ENCODE data around the gene PTPRN2.
"Not testable (repeated sequence)": the region's sequence is repeated elsewhere in the genome, so short reads cannot be mapped to it uniquely, and the experiment has no call there.

PTPRN2 gene

GRCh38 chr7:158411232-158411950 is 176.2 kb downstream of the PTPRN2 start:
- DNase-seq = no peak

- DNase-seq = no peak
These were observed 176.9 kb downstream of the PTPRN2 start for GRCh38 chr7:158410720-158411119.

DNA sequence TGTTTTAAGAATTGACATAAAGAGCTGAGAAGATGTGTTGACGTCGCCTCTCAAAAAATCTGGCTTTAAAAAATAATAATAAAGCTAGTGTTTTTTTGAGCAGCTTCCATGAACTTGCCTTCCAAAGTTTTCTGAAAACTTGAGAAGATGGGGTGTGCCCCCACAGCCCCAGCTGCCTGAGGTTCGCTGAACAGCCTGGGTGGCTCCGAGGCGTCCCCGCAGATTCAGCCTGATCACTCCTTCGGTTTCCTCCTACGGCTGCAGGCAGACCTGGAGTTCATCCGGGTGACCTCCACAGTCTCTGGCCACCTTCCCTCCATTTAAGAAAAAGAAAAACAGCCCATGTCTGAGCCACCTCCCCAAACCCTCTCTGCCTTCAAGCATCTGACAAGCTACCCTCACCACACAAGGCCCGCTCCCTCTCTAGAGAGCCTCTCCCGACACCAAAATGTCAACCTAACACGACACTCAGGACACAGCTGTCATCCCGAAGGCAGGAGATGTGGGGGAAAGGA is 177.8 kb downstream of the PTPRN2 start:
- DNase-seq = no peak

DNA sequence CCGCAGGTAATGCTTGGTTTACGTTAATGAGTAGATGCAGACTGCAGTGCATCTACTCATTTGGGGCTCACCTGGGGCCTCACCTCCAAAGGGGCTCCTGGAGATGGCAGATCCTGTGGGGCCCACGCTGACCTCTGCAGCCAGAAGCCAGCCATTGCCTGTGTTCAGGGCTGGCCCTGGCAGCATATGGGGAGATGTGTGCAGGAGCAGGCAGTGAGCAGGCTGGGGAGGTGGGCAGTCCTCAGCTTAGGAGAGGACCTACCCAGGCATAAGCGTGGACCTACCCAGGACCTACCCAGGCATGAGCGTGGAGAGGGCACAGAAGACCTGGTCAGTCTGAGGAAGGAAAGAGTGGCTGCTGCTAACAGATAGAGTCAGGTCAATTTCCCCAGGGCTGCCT is 178.5 kb downstream of the PTPRN2 start:
- DNase-seq = no peak

DNA sequence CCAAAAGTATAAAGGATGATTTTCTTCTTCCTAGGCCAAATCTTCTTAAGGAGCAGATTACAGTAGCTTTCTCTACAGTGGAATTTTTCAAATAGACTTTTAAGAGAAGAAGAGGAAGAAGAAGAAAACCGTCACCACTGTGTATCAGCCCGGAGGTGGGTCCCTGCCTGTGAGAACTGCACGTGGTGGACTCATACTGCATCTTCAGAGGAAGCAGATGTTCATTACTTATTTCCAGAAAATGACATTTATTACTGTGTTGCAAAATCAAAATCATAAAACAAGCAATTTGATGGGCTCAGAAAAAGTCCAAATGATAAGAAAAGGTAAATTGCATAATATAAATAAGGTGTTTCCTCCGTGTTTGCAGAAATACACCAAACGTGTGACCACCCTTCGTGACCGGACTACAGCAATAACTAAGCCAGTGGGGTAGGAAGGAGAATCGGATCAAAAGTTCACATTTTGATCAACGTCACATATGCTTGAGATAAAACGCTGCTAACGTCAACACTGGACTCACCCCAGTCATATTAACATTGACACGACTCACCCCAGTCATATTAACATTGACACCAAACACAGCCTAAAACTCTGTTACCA is 179.2 kb downstream of the PTPRN2 start:
- DNase-seq = no peak

GRCh38 chr7:158407581-158408317 is 179.9 kb downstream of the PTPRN2 start:
- DNase-seq = peak; percentile 51

- DNase-seq = no peak
These were observed 180.8 kb downstream of the PTPRN2 start for GRCh38 chr7:158406801-158407200.

DNA sequence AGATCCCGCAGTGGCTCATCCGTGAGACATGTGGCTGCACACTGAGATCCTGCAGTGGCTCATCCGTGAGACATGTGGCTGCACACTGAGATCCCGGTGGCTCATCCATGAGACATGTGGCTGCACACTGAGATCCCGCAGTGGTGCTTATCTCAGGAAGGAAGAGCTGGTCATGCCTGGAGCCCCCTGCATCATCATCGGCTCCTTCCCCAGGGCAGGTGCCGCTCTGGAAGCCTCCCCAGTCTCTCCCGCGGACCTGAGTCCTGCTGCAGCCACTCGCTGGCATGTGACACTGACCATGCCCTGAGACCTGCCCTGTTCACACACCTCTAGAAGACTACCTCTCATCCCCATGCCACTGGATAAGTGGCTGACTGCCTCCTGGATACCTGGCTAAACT is 181.3 kb downstream of the PTPRN2 start:
- no peak for DNase-seq

DNA sequence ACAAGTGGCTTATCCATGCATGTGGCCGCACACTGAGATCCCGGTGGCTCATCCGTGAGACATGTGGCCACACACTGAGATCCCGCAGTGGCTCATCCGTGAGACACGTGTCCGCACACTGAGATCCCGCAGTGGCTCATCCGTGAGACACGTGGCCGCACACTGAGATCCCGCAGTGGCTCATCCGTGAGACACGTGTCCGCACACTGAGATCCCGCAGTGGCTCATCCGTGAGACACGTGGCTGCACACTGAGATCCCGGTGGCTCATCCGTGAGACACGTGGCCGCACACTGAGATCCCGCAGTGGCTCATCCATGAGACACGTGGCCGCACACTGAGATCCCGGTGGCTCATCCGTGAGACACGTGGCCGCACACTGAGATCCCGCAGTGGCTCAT is 181.9 kb downstream of the PTPRN2 start:
- DNase-seq = not testable (repeated sequence)

DNA sequence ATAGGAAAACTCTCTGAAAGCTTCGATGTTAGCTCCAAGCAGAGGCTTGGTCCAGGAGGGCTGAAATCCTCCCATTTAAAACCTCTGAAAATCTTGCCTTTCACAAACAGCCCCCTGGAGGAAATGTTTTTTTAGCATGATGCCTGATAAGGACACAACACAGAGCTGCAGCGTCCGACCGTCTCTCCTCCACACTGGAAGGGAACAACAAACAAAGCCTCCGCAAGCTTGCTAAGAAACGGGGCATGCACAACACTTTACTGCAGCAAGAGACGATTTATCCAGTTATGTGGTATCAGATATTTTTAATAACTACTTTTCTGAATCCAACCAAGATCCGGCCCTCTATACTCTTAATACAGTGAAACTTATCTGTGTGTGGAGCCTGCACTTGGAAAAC is 182.3 kb downstream of the PTPRN2 start:
- DNase-seq = no peak

GRCh38 chr7:158404031-158404761 is 183.4 kb downstream of the PTPRN2 start:
- DNase-seq = no peak

DNA sequence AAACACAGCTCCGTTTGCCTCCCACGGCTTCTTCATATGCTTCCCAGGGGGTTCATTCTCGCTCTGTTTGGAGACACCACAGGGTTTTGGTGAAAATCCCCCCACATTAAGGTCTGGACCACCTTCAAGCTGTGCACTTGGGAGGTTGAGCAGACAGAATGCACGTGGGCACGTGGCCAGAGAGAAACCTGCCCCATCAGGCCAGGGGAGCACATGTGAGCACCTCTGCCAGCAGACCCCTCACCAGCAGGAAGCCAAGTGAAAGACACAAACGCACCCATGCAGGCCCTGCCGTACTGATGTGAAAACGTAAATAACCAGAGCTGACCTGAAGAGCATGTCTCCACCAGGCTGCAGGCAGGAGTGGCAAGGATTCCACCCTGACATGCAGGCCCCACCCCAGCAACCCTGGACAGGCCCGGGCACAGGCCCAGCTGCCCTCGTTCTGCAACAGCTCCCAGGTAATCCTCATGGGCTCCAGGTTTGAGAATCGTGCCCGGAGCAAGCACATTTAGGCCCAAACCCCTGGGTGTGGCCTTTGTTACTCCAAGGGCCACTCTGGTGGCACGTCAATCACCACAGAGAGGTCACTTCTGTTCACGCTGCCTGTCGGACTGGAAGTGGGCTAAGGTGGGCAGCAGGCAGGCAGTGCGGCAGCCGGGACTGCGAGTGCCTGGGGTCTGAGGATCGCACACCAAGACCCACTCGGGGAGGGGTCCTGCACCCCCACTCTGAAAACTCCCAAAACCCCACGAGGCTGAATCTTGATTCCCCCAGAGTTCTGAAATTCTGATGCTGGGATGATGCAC is 184.4 kb downstream of the PTPRN2 start:
- no peak for DNase-seq

DNA sequence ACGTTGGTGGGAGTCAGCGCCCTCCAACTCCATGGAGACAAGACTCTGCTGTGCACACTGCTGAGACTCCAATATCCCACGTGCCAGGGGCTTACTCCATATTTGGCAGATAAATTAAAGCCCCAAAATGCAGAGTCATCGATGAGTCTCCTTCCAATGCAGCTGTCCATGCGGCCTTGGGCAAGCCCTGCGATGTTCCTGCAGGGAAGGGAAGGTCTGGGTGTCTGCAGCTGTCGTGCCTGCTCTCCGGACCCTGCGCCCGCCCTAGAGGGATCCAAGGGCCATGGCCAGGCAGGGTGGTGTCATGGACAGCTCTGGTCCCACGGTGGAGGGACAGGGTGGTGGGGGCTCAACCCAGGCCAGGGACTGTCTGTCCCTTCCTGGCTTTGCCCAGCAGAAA is 185.2 kb downstream of the PTPRN2 start:
- DNase-seq = no peak

- no peak for DNase-seq
These were observed 185.8 kb downstream of the PTPRN2 start for GRCh38 chr7:158401826-158402225.

DNA sequence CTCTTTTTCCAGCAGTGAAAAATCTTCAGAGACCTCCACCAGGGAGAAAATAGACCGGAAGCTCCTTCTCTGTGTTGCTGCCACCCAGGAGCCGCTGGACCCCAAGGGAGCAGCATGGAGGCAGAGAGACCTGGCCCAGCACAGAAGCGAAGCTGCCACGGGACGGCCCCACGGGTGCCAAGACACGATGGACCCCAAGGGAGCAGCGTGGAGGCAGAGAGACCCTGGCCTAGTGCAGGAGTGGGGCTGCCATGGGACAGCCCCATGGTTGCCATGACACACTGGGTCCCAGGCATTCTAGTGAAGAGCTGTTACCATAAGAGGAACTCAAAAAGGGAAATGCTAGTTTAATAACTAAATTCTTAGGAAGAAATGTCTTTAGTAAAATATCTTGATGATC is 186.3 kb downstream of the PTPRN2 start:
- no peak for DNase-seq

DNA sequence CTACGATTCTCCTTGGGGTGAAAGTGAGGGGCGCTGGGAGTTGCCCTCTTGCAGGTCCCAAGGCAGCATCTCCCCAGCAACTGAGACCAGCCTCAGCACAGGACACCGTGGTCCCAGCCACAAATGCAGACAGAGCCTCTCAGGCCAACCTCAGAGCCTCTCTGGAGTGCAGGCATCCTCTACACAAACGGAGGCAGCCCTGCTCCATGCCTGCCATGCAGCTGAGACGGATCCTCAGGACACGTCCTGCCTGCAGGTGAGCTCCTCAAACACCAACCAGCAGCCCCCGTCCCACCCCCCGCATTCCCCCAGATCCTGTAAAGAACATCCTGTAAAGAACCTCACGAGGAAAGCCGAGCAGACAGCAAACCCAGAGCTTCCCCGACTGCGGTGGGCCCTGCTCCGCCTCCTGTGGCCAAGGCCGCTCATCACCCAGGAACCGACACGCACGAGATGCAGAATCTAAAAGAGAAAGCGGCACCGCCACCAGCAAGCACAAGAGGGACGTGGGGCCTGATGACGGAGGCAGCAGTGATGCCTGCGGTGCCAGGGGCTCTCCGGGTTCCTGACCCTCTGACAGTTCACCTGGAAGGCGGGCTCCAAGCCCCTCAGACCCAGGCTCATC is 186.9 kb downstream of the PTPRN2 start:
- DNase-seq = no peak

DNA sequence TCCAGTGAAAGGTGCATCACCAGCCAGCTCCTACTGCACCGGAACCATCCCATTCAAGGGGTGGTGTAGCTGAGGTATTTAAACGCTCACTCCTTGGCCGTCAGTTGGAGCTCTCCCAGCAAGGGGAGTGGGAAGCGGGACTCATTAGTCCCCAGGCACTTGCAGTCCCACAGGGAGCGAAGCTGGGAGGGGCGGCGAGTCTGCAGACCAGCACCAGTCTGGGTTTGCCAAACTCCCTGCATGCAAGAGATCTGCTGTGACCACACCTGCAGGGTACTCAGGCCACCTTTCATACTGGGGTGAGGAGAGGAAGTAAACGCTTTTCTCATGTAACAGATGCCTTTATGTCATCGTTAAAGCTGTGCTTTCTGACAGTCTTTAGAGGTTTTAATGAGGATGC is 187.9 kb downstream of the PTPRN2 start:
- no peak for DNase-seq

GRCh38 chr7:158398750-158399149 is 188.9 kb downstream of the PTPRN2 start:
- no peak for DNase-seq

DNA sequence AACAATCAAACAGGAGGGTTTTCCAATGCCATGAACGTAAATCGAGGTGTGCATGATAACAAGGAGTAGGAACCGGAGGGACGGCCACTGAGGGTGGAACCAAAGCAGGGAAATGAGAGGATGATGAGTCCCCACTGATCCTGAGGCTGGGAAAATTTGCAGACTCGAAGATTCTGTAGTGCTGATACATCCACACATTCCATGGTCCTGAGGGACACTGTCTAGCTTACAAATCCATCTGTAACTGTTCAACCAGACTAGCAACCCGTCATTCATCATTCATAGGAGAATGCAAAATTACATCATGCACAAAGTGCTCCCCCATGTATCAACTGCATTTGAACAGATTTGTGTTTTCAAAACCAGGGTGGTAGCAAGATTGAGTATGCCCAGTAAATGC is 189.7 kb downstream of the PTPRN2 start:
- DNase-seq = no peak

DNA sequence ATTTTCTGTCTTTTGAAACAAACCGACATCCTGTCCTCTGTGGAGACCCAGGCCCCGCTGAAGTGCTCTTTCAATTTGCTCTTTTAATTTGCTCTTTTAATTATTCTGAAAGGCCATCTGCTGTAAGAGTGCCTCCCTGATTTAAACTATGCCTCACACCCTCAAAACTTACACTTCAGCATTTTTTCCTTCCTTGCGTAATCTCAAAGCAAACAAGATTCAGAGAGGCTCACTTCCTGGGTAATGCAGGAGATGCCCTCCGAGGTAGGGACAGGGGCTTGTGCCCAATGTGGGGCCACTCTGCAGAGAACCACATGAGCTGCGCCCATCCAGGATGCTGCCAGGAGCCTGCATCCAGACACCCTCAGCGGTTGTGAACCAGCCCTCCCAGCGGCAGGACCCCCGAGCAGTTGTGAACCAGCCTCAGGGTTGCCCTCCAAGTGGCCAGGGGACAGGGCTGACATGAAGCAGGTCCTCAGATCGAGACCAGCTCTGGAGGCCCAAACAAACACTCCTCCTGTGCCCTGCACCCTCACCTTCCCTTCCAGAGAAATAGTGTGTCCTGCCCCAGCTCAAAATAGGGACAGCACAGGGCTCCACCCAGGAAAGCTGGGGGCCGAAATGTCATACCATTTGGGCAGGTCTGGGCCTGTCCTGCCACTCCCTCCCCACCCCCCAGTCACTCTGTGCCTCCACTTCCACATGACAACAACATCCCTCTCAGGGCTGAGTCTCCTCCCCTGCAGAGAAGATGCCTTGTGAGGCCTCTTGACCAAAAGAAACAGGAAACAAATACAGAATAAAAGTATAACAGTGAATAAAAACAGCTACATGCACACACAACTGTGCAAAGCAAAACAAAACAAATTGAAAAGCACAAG is 190.4 kb downstream of the PTPRN2 start:
- DNase-seq = no peak
